Nephron (organoid): ENCODE results near the gene NUP155.
"Not testable (repeated sequence)": the region's sequence is repeated elsewhere in the genome, so short reads cannot be mapped to it uniquely, and the experiment has no call there.

Experiments used
- H3K27ac Mint-ChIP-seq, 3 experiments: 2 replicates each; pipeline ENCODE4 v1.8.0; 2020; ENCODE audit warnings: mixed read lengths in 3 of 3, mild to moderate bottlenecking in 2 of 3, moderate library complexity in 1 of 3
- H3K27me3 Mint-ChIP-seq: 2 replicates; pipeline ENCODE4 v1.8.0; 2021; ENCODE audit warnings: low read depth, mild to moderate bottlenecking, moderate library complexity, mixed read lengths
- H3K36me3 Mint-ChIP-seq: 2 replicates; pipeline ENCODE4 v1.8.0; 2020; ENCODE audit warnings: low read depth, mixed read lengths
- H3K4me1 Mint-ChIP-seq: 2 replicates; pipeline ENCODE4 v1.8.0; 2020; ENCODE audit warnings: mixed read lengths
- H3K4me3 Mint-ChIP-seq, 3 experiments: 2 replicates each; pipeline ENCODE4 v1.8.0; 2020; ENCODE audit warnings: mild to moderate bottlenecking in 3 of 3, mixed read lengths in 3 of 3, moderate library complexity in 2 of 3
- H3K9me3 Mint-ChIP-seq: 2 replicates; pipeline ENCODE4 v1.8.0; 2020; ENCODE audit warnings: mixed read lengths
- TF ChIP-seq, protein P1 (sequence below), 3 experiments: fragments of 200-600 bp; sonication (generic); IDR thresholded peaks; one replicate each; pipeline ENCODE4 v1.5.0; 2021; ENCODE audit warnings: antibody characterized with exemption in 3 of 3; ENCODE audit not compliant: unreplicated experiment in 3 of 3

The NUP155 gene

DNA sequence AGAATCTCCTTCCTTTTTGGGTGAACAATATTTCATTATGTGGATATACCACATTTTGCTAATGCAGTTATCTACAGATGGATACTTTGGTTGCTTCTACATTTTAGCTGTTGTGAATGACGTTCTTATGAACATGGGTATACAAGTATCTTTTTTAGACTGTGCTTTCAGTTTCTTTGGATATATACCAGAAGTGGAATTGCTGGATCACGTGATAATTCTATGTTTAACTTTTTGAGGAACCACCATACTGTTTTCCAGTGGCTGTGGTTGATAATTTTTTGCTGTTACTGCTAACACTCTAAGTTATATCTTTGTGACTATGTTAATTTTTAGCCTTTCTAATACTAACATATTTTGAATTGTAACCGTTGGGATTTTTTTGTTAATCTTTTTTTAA is 20.7 kb upstream of the NUP155 start:
- TF ChIP-seq, protein P1, sequence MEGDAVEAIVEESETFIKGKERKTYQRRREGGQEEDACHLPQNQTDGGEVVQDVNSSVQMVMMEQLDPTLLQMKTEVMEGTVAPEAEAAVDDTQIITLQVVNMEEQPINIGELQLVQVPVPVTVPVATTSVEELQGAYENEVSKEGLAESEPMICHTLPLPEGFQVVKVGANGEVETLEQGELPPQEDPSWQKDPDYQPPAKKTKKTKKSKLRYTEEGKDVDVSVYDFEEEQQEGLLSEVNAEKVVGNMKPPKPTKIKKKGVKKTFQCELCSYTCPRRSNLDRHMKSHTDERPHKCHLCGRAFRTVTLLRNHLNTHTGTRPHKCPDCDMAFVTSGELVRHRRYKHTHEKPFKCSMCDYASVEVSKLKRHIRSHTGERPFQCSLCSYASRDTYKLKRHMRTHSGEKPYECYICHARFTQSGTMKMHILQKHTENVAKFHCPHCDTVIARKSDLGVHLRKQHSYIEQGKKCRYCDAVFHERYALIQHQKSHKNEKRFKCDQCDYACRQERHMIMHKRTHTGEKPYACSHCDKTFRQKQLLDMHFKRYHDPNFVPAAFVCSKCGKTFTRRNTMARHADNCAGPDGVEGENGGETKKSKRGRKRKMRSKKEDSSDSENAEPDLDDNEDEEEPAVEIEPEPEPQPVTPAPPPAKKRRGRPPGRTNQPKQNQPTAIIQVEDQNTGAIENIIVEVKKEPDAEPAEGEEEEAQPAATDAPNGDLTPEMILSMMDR (IDR thresholded peaks at IDR 0.05; ENCODE audit: unreplicated experiment in 3 of 3) = no peak
- H3K36me3 Mint-ChIP-seq = peaks cover 53% of the 10 kb centered on the region
- no peaks in the 10 kb centered on the region for H3K9me3 Mint-ChIP-seq
- no peak overlapping the region for H3K27ac Mint-ChIP-seq
- H3K4me3 Mint-ChIP-seq = no peak overlapping the region
- H3K4me1 Mint-ChIP-seq = no peaks in the 10 kb centered on the region
- H3K27me3 Mint-ChIP-seq = no peaks in the 10 kb centered on the region

DNA sequence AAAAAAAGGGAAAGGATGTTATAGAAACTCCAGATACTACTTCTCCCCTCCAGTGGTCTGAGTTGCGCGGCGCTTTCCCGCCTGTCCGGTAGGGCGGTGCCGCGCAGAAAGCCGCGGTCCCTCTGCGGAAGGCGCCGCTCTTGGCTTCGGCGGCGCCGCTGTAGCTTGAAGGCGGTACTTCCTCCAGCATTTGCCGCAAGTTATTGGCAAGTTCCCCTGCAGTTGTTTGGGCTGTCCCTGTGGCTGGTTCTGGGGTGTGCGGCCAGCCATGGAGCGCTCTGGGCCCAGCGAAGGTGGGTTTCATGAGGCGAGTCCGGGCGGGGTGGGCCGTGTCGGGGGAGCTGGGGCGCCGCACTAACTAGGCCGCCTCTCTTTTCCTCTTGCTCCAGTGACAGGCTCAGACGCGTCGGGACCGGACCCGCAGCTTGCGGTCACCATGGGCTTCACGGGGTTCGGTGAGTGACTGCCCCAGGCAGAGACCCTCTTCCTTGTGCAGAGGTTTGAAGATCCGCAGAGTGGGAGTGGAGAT is 8.3 kb upstream of the NUP155 start, which contains the start of gene WDR70:
TSS of gene WDR70 (plus strand) at position 219 of the 529 bp plus-strand sequence. CDS start at position 269, 50 bp downstream.
- not testable (repeated sequence) for H3K4me1 Mint-ChIP-seq, H3K27me3 Mint-ChIP-seq, H3K9me3 Mint-ChIP-seq
- Mint-ChIP-seq H3K36me3 (peaks cover 20% of the 10 kb centered on the region), H3K4me3 (peak within 1 kb of the TSS; percentile 95 to 96 (median 95)), H3K27ac (peak within 1 kb of the TSS; percentile 19 to 63 (median 33))
- TF ChIP-seq, protein P1 (IDR thresholded peaks at IDR 0.05; ENCODE audit: unreplicated experiment in 3 of 3) = peak; percentile 57 to 59 (median 59)

DNA sequence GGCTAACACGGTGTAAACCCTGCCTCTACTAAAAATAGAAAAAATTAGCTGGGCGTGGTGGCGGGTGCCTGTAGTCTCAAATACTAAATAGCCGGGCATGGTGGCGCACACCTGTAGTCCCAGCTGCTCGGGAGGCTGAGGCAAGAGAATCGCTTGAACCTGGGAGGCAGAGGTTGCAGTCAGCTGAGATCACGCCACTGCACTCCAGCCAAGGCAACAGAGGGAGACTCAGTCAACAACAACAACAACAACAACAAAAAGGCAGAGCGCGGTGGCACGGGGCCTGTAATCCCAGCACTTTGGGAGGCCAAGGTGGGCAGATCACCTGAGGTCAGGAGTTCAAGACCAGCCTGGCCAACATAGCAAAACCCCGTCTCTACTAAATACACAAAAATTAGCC is 7.2 kb upstream of the NUP155 start:
- not testable (repeated sequence) for H3K27me3 Mint-ChIP-seq, H3K9me3 Mint-ChIP-seq, H3K27ac Mint-ChIP-seq, H3K4me1 Mint-ChIP-seq
- Mint-ChIP-seq H3K36me3 (peaks cover 14% of the 10 kb centered on the region), H3K4me3 (peak overlapping the region; percentile 61 to 73 (median 68))

DNA sequence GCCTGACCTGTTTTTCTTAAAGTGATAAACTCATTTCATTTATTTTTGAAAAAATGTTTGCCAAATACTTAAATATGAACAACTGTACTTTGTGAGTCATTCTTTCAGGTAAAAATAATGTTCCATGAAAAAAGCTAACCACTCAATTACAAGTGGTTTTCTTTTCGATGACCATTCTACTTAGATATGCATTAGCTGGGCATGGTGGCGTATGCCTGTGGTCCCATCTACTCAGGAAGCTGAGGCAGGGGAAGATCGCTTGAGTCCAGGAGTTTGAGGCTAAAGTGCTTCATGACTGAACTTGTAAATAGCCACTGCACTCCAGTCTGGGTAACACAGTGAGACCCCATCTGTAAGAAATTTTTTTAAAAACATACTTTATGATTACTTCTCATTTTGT is 4.2 kb upstream of the NUP155 start:
- Mint-ChIP-seq H3K27ac (no peak overlapping the region), H3K9me3 (no peaks in the 10 kb centered on the region), H3K36me3 (peaks cover 4% of the 10 kb centered on the region), H3K27me3 (no peaks in the 10 kb centered on the region), H3K4me3 (no peak overlapping the region), H3K4me1 (peaks cover 10% of the 10 kb centered on the region)
- TF ChIP-seq, protein P1 (IDR thresholded peaks at IDR 0.05; ENCODE audit: unreplicated experiment in 3 of 3) = no peak

DNA sequence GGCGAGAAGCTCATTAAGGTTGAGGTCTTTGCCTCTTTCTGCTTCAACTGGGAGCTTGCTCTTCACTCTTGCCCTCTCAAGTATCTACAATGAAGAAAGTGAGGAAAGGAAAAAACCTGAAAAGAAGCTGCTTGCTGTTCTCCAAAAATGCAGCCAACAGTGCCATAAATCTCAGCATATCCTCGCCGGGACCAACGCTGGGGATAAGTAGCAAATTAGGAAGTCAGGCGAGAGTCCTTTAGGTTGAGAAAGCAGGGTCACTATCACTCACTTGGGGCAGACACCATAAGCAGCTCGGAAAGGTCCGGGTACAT is 399 bp downstream of the NUP155 start:
- Mint-ChIP-seq H3K36me3 (no peaks in the 10 kb centered on the region), H3K27me3 (no peaks in the 10 kb centered on the region), H3K4me3 (peak overlapping the region; percentile 97), H3K9me3 (no peaks in the 10 kb centered on the region), H3K4me1 (peaks cover 21% of the 10 kb centered on the region), H3K27ac (peak overlapping the region; percentile 81 to 94 (median 93))
- TF ChIP-seq, protein P1 (IDR thresholded peaks at IDR 0.05; ENCODE audit: unreplicated experiment in 3 of 3) = no peak

DNA sequence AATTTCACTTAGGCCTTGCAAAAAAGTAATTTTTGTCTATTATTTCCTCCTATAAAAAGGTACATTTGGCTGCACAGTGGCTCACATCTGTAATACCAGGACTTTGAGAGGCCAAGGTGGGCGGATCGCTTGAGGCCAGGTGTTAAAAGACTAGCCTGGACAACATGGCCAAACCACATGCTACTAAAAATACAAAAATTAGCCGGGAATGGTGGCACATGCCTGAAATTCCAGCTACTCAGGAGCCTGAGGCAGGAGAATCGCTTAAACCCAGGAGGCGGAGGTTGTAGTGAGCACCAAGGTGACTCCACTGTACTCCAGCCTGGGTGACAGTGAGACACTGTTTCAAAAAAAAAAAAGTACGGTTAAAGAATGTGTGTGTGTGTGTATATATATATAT is 15.7 kb downstream of the NUP155 start:
- Mint-ChIP-seq H3K27me3 (no peaks in the 10 kb centered on the region), H3K9me3 (no peaks in the 10 kb centered on the region), H3K27ac (no peak overlapping the region), H3K4me1 (no peaks in the 10 kb centered on the region), H3K4me3 (no peak overlapping the region), H3K36me3 (peaks cover 27% of the 10 kb centered on the region)
- TF ChIP-seq, protein P1 (IDR thresholded peaks at IDR 0.05; ENCODE audit: unreplicated experiment in 3 of 3) = no peak

DNA sequence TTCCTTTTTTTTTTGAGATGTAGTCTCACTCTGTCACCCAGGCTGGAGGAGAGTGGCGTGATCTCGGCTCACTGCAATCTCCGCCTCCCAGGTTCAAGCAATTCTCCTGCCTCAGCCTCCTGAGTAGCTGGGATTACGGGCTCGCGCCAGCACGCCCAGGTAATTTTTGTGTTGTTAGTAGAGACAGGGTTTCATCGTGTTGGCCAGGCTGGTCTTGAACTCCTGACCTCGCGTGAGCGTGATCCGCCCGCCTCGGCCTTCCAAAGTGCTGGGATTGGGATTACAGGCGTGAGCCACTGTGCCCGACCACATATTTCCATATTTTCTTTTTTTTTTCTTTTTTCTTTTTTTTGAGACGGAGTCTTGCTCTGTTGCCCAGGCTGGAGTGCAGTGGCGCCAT is 28.2 kb downstream of the NUP155 start:
- not testable (repeated sequence) for H3K27me3 Mint-ChIP-seq, H3K4me3 Mint-ChIP-seq, H3K9me3 Mint-ChIP-seq, H3K4me1 Mint-ChIP-seq, H3K27ac Mint-ChIP-seq
- H3K36me3 Mint-ChIP-seq = peaks cover 47% of the 10 kb centered on the region

DNA sequence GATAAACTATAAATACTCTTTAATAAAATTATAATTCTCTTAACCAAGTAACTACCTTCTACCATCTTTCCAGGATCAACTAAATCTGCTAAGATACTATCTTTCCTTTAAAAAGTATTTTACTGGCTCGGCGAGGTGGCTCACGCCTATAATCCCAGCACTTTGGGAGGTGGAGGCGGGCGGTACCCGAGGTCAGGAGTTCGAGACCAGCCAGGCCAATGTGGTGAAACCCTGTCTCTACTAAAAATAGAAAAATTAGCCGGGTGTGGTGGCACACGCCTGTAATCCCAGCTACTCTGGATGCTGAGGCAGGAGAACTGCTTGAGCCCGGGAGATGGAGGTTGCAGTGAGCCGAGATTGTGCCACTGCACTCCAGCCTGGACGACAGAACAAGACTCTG is 36.2 kb downstream of the NUP155 start:
- H3K4me3 Mint-ChIP-seq, H3K9me3 Mint-ChIP-seq, H3K27ac Mint-ChIP-seq, H3K4me1 Mint-ChIP-seq, H3K27me3 Mint-ChIP-seq: not testable (repeated sequence)
- H3K36me3 Mint-ChIP-seq = peaks cover 46% of the 10 kb centered on the region
